Muscle of leg (tissue), 11 donors: ENCODE measurements around the gene TLX3. TPM values are rescaled to one million over a fixed set of nuclear protein-coding genes. Genes with fewer than 3 reads are reported as not detected.
"Not testable (repeated sequence)": the region's sequence is repeated elsewhere in the genome, so short reads cannot be mapped to it uniquely, and the experiment has no call there.

Source experiments
- DNase-seq: peaks from one replicate; pipeline ENCODE4 v3.0.0; 2013
- H3K27ac ChIP-seq: one replicate; pipeline ENCODE4 v1.5.1; 2013; ENCODE audit warnings: mild to moderate bottlenecking, low read length, control low read depth
- H3K27me3 ChIP-seq: one replicate; pipeline ENCODE4 v1.6.1; 2013; ENCODE audit warnings: low read length; ENCODE audit not compliant: control insufficient read depth, insufficient read depth
- H3K36me3 ChIP-seq: one replicate; pipeline ENCODE4 v1.6.1; 2013; ENCODE audit warnings: low read length; ENCODE audit not compliant: control insufficient read depth, insufficient read depth
- H3K4me1 ChIP-seq: one replicate; pipeline ENCODE4 v1.6.1; 2013; ENCODE audit warnings: low read length; ENCODE audit not compliant: control insufficient read depth, insufficient read depth
- H3K4me3 ChIP-seq: one replicate; pipeline ENCODE4 v1.5.1; 2013; ENCODE audit warnings: low read length, control low read depth
- H3K9me3 ChIP-seq: replicated peaks from 2 replicates; pipeline ENCODE4 v1.6.1; 2013; ENCODE audit warnings: low read depth, low read length; ENCODE audit not compliant: control insufficient read depth
- WGBS: methylation state at CpG from one replicate; pipeline ENCODE4 v1.1.5; 2013; ENCODE audit warnings: missing lambda C conversion rate; ENCODE audit not compliant: insufficient coverage; 5-methylcytosine and 5-hydroxymethylcytosine counted together
- polyA plus RNA-seq, 8 donors: library from polyadenylated mRNA; unstranded; fragments of 120-200 nt; gene quantifications; one replicate each; pipeline versions ENCODE4 v1.2.1 to v1.2.3, GENCODE V29; 2013; ENCODE audit warnings: inconsistent platforms in 1 of 8, low replicate concordance in 1 of 8; ENCODE audit not compliant: insufficient read length in 8 of 8, insufficient read depth in 1 of 8
- total RNA-seq: library from RNA; stranded (reverse); fragments of 120-200 nt; gene quantifications from one replicate; pipeline ENCODE4 v1.2.4, GENCODE V29; 2013

Gene TLX3
- total and polyA plus RNA-seq, 9 donors = not detected

DNA sequence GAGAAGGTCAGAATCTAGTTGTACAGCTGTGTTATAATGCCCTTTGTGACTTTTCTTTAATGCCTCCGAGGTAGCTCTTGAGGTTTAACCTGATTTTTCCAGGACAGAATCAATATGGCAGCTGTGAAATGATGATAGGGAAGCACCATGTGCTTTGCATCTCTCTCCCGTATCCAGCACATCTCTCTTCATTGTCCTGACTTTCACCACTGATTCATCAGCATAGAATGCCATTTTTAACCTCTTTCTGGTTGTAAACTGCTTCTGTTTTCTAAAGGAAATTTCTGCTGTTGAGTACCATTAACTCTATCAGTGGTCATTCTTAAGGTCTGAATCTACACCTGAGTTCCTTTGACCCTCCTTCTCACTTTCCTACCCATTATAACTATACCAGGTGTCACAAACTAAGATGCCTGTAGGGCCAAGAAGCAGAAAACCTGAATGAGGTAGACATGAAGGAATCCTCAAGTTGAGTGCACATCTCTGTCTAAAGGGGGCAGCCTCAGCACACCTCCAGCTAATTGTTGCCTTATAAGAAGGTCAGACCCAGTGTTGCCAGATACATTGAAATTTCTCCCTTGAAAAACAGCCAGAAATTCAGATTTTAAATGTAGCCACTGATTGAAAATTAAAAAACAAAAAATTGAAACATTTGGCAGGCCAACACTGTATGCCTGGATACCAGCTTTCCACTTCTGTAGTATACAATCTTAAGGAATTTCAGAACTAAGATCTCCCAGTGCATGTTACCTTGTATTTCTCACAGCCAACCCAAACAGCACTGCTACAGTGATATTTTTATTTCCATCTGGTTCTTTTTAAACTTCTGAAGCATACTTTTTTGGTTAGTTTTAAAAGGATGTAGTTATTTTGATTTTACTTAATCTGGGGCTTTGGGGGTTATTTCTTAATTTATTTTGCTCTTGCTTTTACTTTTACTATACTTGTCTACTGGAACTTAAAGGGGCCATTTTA is 35.8 kb upstream of the TLX3 start:
- no peak for DNase-seq
- Histone ChIP-seq H3K4me3 (no peak overlapping the region), H3K27ac (no peak overlapping the region), H3K36me3 (no peaks in the 10 kb centered on the region), H3K4me1 (no peaks in the 10 kb centered on the region), H3K9me3 (no peaks in the 10 kb centered on the region), H3K27me3 (no peaks in the 10 kb centered on the region)
- 80% methylated on average over 1 of the region's 2 CpGs for WGBS

DNA sequence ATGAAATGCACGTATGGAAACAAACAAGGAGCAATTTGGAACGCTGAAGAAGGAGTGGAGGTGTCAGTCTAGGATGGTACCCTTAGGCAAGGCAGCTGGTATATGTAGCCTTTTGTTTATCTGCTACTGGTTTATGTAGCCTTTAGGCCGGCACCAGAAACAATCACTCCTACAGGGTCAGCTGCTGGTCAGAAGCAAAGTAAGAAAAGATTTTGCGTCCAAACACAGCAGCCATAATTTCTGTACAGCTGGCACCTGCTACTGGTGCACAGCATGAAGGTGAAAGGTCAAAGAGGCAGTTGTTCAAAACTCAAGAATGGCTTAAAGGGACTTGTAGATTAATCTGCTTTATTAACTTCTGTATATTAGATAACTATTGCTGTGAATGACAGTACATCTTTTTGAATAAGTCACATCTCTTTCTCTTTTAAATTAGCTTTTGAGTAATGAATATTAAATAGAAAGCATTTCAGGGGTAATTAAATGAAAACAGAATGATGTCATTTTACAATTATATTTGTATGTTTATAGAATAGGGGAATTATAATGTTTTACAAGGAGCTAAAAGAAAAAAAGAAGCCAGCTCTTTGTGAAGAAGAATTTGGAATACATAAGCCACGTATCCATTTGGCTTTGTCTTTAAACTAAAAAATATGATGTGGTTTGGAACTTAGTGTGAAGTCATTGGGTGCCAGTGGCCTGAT is 33.1 kb upstream of the TLX3 start:
- no peak overlapping the region for H3K4me3 ChIP-seq
- no peak overlapping the region for H3K27ac ChIP-seq
- no CpG with 5 or more reads among the region's 5 CpGs for WGBS
- H3K36me3 ChIP-seq = no peaks in the 10 kb centered on the region
- peak; percentile 12 for DNase-seq
- H3K9me3 ChIP-seq = no peaks in the 10 kb centered on the region
- no peaks in the 10 kb centered on the region for H3K27me3 ChIP-seq
- H3K4me1 ChIP-seq = no peaks in the 10 kb centered on the region

DNA sequence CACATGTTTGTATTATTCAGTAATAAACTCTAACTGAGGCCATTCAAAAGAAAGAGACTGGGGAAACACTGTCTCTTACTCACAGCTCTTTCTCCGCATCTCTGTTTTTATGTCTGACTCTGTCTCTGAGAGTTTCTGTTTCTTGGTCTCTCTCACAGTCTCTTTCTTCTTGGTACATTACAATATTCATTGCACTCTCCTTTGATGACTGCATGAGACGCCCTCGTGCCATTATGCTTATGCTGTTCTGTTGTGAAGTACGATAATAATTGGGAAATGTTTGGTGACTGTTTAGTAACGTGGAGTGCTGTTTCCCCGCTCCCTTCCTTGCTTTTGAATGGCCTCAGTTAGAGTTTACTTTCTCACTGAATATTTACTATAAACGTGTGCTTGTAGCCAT is 25.3 kb upstream of the TLX3 start:
- Histone ChIP-seq H3K4me3 (no peak overlapping the region), H3K36me3 (no peaks in the 10 kb centered on the region), H3K4me1 (no peaks in the 10 kb centered on the region), H3K9me3 (no peaks in the 10 kb centered on the region), H3K27me3 (no peaks in the 10 kb centered on the region), H3K27ac (no peak overlapping the region)
- DNase-seq = no peak
- no CpG with 5 or more reads among the region's 7 CpGs for WGBS

DNA sequence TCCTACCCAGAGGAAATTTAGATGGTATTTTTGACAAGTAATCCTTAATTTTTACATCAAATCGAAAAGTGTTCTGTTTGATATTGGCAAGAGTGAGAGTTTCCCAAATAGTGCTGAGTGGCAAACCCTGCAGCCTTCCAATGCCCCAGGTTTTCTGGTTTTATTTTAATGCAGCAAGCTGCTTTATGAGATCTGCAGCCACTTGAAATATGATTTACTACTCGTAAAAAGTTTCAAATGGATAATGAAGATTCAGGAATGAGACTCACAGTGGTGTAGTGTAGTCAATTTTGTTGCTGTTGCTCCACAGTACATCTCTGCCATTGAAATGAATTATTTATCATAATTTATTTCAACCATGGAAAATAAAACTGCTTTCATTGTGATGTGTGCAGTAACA is 23.6 kb upstream of the TLX3 start:
- no CpG with 5 or more reads among the region's 2 CpGs for WGBS
- Histone ChIP-seq H3K36me3 (no peaks in the 10 kb centered on the region), H3K27me3 (no peaks in the 10 kb centered on the region)

DNA sequence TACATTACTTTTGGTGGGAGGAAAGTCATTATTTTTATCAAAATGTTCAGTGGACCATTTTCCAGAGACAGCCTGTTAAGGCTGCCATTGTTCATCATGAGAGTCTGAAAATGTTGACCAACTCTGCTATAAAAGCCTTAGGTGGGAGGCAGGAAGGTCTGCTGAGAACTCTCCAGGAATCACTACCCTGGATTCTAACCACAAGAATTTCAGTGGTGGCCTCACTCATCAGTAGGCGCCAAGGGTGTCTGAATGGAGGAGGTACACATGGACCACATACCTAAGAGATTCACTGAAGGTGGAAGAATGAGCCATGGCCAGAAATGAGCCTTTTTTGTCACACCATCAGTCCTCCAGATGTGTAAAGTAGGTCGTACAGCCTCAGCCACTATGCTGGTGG is 21.0 kb upstream of the TLX3 start:
- 100% methylated on average over 1 of the region's 2 CpGs for WGBS
- Histone ChIP-seq H3K4me1 (no peaks in the 10 kb centered on the region), H3K4me3 (no peak overlapping the region), H3K27me3 (no peaks in the 10 kb centered on the region), H3K36me3 (no peaks in the 10 kb centered on the region), H3K27ac (no peak overlapping the region), H3K9me3 (no peaks in the 10 kb centered on the region)
- DNase-seq = no peak

More for the DNA sequence above, 23.6 kb upstream of the TLX3 start:
- no peaks in the 10 kb centered on the region for H3K4me1 ChIP-seq
- no peak overlapping the region for H3K27ac ChIP-seq
- H3K9me3 ChIP-seq = no peaks in the 10 kb centered on the region
- DNase-seq = no peak
- no peak overlapping the region for H3K4me3 ChIP-seq

DNA sequence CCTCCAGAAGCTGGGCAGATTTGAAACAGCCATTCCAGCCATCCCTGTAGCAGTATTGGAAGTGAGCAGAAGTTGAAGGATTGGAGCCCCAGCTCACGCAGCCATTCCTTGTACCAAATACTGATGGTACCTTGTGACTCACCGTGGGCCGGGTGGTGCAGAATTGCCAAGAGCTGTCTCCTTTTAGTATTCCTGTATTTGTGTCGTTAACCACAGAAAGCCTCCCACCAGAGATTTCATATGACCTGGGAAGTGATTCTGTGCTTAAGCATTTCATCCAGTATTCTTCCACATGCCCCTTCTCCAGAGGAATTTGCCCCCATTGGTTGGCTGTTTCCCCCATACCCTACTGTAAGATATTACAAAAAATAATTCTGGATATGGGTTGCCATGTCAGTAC is 17.7 kb upstream of the TLX3 start:
- 80% methylated on average over 1 of the region's 4 CpGs for WGBS
- Histone ChIP-seq H3K36me3 (no peaks in the 10 kb centered on the region), H3K27ac (no peak overlapping the region), H3K4me3 (no peak overlapping the region), H3K4me1 (no peaks in the 10 kb centered on the region), H3K9me3 (no peaks in the 10 kb centered on the region), H3K27me3 (no peaks in the 10 kb centered on the region)
- DNase-seq = no peak

DNA sequence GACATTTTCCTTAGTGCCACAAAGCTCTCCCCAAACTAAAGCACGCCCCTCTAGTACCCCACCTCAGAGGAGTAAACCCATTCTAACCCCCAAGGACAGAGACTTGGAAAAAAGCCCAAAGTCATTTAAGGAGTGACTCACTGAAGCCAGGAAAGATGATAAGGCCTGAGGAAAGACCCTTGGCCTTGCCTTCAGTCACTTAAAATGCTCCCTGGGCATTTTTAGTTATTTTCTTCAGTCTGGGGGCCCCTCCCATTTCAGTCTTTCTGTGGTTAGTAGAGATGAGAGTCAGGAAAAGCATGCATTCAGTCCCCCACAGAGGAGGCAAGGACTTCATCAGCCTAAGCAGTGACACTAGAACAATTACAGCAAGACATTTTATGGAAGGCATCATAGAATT is 13.7 kb upstream of the TLX3 start:
- peaks cover 4% of the 10 kb centered on the region for H3K36me3 ChIP-seq
- no peaks in the 10 kb centered on the region for H3K27me3 ChIP-seq
- no peak overlapping the region for H3K27ac ChIP-seq
- no peak overlapping the region for H3K4me3 ChIP-seq
- no peaks in the 10 kb centered on the region for H3K9me3 ChIP-seq
- H3K4me1 ChIP-seq = no peaks in the 10 kb centered on the region
- no CpG with 5 or more reads among the region's 1 CpG for WGBS
- DNase-seq = no peak

DNA sequence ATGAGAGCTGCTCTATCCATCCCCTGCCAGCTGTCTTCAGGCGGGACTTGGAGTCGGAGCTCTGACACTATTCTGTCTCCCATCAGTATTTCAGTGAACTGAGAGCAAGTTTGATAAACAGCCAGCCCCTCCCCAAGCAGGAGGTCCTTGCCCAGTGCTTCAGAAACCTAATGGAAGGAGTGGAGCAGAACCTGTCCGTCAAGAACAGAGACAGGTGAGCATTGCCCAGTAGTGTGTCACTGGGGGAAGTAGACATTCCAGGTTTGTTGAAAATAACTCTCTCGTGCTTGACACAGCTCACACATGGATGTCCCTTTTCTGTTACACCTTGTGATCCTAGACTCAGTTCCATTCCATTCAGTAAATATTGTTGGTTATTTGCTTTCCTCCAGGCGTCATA is 13.2 kb upstream of the TLX3 start:
- H3K27ac ChIP-seq = no peak overlapping the region
- H3K27me3 ChIP-seq = no peaks in the 10 kb centered on the region
- no peak overlapping the region for H3K4me3 ChIP-seq
- peaks cover 4% of the 10 kb centered on the region for H3K36me3 ChIP-seq
- WGBS = no CpG with 5 or more reads among the region's 5 CpGs
- no peak for DNase-seq
- no peaks in the 10 kb centered on the region for H3K9me3 ChIP-seq
- no peaks in the 10 kb centered on the region for H3K4me1 ChIP-seq

DNA sequence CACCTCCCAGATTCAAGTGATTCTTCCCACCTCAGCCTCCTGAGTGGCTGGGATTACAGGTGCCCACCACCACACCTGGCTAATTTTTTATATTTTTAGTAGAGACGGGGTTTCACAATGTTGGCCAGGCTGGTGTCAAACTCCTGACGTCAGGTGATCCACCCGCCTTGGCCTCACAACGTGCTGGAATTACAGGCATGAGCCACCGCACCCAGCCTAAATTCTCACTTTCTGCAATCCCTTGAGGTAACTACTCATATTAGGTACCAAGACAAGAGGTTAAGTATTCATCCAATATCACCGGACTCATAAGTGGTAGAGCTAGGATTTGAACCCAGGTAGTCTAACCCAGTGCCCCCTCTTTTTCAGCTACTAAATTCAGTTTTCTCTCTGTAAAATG is 11.1 kb upstream of the TLX3 start:
- not testable (repeated sequence) for H3K4me3 ChIP-seq, H3K27ac ChIP-seq, H3K36me3 ChIP-seq, H3K27me3 ChIP-seq, DNase-seq, H3K4me1 ChIP-seq, H3K9me3 ChIP-seq
- 75% methylated on average over 5 of the region's 6 CpGs for WGBS

DNA sequence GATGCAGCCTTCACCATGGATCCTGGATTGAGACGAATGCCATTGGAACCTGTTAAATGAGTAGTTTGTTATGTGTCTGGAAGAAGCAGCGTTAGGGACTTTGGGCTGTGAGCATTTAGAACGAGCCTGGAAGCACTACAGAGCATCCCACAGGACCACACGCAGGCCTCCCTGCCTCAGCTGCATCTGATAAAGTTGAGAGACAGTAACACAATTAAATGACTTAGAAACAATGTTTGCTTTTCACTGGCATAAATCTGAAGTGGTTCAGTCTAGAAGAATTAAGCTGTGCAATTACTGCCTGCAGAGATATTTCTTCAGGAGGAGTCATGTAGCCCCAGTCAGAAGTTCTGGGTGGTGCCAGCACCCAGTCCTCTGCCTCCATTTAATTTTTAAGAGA is 9.8 kb upstream of the TLX3 start:
- Histone ChIP-seq H3K9me3 (no peaks in the 10 kb centered on the region), H3K4me1 (no peaks in the 10 kb centered on the region), H3K36me3 (peaks cover 4% of the 10 kb centered on the region), H3K4me3 (no peak overlapping the region), H3K27me3 (peaks cover 4% of the 10 kb centered on the region), H3K27ac (no peak overlapping the region)
- WGBS = 82% methylated on average over 2 of the region's 4 CpGs
- DNase-seq = no peak
